Activated CD4-positive, alpha-beta T cell treated with anti-CD3 and anti-CD28 coated beads, Interleukin-10, Interleukin-2, amounts not matched to agents 100 ng/mL and 50 ng/mL, durations not matched to agents 16 hours and 8 hours (primary cell): ENCODE measurements around the gene SLC39A13.

ENCODE experiments used
- DNase-seq: peaks from one replicate; pipeline ENCODE4 v3.0.0-alpha.2; 2020

Gene SLC39A13

DNA sequence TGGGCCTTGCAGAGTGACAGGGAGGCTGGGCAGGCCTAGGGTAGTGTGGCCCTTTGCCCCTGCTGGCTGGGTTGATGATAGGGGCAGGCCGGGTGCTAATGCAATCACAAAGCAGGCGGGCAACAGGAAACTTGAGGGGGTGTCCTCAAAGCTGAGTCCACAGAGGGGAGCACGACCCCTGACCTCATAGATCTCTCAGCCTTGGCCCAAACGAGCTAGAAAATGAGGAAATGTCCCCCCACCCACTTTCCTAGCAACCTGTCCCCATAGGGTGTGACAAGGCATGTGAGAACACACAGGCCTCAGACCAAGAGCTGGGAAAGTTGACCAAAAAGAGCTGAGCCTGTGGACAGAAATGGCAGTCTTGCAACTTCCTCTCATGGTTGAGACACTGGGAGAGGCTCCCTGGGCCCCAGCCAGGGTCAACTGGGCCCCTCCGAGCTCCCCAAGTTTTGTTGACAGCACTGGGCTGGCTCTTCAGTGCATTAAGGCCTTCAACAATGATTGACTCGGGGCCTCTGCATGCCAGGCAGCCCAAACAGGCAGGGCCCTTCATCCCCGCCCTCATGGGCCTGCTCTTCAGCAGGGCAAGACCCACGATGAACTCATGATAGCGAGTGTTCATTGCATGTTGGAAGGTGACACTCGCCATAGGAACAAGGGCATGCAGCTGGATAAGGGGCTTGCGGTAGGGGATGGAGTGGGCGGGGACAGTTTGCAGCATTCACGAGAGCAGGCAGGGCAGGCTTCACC is 20.3 kb upstream of the SLC39A13 start:
- DNase-seq = no peak

DNA sequence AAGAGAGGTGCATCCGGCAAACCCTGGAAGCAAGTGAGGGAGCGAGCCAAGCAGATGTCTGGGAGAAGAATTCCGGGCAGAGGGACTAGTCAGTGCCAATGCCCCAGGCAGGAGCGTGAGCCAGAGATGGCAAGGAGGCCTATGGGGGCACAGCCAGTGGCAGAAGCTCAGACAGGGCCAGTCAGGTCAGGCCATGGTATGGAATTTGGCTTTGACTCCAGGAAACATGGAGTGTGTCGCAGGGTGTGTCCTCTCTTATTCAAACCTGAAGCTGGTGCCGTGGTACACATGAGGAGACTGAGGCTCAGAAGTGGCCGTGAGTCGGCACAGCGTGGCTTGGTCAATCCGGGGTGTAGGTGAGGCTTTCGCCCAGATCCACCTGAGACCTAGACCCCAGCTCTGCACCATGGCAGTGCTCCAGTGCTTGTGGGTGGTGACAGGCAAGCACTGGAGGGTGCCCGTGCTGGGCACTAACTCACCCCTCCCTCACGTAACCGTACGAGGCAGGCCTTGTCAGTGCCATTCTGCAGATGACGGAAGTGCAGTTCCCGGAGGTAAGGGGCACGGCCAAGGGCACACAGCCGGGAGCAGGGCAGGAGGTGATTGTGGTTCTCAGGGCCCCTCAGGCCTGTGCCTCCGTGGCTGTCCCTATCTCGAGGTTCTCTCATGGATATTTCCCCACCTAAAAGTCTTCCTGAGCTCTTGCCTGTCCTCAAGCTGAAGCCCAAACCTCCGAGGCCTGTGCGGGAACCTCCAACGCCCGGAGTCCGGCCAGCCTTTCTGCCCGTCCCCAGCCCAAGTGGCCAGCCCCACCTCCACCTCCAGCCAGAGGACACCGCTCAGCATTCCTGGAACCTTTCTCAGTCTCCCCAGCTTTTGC is 19.5 kb upstream of the SLC39A13 start:
- DNase-seq = no peak

DNA sequence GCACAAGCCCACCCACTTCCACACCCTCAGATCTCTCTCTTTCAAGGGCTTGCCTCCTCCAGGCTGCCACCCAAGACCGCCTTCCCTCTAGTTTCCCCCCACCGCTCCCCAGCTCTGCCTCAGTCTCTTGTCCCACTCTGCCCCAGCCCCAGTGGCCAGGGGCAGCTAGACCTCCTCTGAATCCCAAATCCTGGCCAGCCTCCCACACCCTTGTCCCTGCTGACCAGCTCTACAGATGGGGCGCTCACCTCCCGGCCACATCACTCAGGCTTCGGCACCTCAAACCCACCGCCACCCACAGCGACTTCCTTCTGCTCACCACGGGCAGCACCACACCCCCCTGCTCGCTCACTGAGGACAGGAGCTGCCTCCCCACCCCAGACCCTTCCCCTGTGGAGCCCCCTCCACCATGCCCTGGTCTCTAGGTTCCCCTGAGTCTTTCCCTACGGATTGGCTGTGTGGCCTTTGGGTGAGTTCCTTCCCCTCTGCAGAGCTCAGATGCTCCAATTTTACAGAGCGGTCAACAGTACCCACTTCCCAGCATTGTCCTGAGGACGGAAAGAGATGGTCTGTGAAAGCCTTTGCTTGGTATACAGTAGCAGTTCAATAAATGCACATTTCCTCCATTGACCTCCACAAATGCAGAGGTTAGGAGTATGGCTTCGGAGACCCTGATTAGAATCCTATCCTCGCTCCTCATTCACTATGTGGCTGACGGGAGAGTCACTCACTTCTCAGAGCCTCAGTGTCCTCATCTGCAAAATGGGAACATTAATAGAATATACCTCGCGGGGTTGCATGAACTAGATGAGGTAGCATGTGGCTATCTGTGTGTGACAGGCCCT is 18.6 kb upstream of the SLC39A13 start:
- DNase-seq = no peak

DNA sequence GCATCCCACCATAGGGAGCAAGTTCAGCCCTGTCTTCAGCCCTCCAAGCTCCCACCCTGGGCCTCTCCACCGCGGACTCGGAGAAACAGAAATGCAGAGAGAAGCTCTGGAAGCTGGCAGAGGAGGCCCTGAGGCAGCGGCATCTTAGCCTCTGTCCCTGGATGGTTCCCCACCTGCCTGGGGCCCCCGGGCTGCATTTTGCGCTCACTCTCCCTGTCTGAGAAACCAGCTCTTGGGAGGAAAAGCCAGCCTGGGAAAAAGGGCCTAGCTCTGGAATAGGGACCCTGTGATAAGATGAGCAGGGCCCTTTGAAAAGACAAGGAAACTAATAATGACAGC is 18.0 kb upstream of the SLC39A13 start:
- no peak for DNase-seq

DNA sequence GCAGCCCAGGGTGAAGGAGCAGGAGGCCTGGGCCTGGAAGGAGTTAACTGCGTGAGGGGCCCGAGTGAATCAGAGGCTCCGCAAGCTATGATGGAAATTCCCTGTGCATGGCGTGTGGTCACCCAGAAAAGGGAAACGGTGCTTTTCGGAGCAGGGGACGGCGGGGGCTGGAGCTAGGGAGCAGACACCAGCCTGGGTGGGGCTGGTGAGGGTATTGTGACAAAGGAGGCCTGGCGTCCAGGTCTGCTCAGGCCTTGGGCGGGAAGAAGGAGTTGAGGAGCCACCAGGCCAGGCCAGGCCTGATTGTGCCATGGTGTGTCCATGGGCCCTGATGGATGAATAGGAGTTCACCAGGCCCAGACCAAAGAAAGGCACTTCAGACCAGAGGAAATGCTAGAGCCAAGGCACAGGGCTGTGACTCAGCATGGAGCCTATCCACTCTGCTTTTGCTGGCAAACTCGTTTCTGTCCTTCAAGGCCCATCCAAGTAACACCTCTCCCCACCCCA is 17.3 kb upstream of the SLC39A13 start:
- no peak for DNase-seq

DNA sequence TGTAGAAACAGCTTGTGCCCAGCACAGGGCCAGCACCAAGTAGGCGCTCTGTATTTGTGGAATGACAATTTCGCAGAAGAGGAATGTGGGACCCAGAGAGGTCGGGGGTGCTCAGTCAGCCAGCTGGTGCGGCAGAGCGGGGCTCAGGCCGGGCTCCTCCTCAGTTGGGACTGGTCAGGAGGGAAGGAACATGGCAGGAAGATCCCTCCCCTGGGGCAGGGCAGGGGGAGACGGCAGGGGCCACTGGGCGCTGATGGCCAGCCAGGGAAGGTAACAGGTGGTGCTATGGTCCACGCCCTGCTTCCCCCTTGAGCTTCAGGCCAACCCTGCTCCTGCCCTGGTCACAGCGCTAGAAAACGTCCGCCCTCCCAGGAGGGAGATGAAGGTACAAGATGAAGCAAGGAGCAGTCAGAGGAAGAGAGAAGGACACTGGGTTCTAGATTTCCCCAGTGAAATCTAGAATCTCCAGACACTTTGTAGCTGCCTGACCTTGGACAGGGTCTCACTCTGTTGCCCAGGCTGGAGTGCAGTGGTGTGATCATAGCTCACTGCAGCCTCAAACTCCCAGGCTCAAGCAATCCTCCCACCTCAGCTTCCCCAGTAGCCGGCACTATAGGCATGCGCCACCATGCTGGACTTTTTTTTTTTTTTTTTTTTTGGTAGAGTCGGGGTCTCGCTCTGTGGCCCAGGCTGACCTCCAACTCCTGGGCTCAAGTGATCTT is 16.5 kb upstream of the SLC39A13 start:
- DNase-seq = no peak

DNA sequence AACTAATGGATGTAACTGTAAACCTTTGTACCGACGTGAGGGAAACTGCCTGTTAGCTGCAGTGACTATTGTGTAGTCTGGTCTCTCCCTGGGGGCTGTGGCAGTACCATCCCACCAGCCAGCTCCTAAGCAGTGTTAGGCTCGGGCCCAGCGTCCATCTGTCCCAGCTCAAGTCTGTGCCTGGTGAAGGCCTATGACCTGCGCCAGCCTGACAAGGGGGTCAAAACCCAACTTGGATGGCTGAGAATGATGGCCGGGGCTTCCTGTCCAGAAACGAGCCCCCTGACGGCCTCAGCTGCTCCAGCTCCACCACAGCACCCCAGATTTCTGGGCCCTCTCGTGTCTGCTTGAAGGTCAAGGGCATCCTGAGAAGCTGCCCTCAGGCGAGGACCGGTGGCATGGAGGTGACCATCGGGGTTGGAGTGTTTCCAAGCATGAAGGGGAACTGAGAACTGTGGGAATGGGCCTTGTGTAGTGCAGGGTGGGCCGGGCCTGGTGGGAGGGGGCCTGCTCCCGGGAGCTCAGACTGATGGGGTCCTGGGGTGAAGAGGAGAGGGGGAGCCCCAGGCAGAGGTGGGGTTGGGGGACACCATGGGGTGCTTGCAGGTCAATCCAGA is 15.7 kb upstream of the SLC39A13 start:
- DNase-seq = no peak

DNA sequence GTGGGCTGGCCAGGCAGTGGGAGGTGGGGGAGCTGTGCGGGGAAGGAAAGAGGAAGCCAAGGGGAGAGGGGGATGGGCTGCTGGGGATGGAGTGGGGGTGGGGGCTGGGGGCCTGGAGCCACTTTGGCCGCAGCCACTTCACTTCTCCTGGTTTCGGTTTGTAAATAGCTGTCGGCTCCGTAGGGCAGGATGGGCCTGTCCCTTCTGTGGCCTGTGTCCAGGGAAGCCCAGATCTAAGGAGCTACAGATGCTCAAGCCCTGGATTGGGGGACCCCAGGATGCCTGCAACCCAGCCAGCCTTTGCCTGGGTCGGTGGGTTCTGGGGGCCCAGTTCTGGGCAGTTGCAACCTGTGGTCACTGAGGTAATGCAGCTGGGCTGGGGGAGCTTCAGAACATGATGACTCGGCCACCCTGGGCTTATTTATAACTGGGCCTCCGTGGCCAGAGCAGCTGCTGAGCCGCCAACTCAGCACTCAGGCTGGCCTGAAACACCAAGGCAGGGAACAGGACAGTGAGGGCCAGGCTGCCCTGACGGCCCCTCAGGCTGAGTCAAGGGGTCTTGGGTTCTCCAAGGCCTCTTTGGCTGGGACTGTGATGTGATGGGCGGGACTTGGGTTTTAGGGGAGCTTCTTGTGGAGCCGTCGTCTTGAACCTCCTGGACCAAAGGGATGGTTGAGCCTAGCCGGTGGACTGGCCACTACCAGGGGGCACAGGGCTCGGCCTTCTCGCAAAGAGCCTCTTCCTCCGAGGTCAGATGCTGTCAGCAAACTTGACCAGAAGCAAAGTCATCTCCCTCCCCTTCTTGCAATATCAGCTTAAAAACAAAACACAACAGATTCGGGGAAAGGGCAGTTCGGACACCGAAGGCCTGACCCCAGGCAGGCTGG is 15.0 kb upstream of the SLC39A13 start:
- DNase-seq = no peak

DNA sequence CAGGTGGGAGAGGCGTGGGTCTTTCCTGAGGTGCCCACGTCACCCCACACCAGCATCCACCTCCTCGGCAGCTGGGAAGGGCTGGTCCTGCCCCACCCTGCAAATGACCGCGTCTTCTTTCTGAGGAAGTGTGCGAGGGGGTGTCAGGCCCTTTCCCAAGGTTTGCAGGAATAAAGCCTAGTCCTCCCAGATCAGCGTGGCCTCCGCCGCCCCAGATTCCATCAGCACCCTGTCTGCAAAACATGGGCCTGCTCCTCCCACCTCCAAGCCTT is 14.4 kb upstream of the SLC39A13 start:
- DNase-seq = no peak

DNA sequence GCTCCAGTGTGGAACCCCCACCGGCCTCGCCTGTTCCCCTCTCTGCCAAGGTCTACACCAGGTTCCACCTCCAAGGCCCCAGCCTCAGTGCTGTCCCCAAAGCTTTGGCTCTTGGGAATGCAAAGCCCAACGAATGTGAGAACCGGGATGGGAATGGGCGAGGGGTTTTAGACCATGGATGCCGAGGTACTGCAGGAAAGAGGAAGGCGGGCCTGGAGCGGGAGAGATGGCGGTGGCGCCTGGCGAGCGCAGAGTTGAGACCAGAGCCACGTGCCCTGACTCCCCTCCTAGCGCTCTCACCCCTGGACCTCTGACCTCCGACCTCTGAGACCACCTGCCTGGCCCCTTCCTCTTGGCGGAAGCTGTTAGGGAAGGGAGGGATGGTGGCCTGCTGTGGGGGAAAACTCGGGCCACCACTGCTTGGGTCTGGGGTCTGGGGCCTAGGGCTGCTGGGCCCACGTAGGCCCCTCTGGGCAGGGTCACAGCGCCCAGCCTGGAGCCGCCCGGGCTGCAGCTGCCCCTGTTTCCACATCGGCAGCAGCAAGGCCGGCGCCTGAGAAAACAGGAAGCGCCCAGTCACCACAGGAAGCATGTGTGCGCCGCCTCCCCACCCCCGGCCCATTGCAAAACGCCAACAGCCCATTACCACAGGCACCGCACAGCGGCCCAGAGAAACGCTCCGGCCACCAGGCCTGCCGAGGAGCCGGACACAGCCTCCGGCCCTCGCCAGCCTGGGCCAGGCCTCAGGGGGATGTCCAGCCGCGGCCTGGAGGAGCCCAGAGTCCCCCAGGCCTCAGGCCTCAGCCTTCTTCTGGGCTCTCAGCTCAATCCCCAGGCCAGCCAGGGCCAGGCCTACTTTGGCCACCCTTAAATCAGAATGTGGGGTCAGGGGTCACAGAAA is 13.8 kb upstream of the SLC39A13 start:
- peak; percentile 81 for DNase-seq

DNA sequence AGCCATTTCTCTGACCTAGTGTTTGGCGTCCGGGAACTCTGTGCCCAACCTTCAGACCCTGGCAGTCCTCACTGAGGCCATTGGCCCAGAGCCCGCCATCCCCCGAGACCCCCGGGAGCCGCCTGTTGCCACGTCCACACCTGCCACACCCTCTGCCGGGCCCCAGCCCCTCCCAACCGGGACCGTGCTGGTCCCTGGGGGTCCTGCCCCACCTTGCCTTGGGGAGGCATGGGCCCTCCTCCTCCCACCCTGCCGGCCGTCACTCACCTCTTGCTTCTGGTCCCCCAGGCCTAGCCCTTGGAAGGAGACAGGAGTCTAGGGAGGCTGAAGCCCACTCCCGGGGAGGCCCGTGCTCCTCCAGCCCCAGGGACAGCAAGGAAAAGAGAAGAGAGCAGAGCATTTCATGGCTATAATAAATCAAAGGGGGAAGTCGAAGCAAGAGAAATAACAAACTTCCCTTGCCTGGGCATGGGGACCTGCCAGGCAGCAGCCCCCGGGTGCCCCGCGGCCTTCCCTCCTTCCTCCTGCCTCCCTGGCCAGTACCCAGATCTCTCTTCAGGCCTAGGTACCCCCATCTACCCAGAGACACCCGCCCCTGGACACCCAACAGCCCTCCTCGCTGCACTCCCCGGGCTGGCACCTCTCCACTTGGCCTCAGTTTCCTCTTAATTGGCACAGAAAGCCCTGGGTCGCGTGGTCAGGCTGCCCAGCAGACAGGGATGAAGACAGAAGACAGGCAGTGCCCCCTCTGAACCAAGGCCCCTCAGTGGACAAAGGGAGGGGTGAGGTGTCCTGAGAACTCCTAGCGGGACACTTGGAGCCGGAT is 13.0 kb upstream of the SLC39A13 start:
- no peak for DNase-seq

DNA sequence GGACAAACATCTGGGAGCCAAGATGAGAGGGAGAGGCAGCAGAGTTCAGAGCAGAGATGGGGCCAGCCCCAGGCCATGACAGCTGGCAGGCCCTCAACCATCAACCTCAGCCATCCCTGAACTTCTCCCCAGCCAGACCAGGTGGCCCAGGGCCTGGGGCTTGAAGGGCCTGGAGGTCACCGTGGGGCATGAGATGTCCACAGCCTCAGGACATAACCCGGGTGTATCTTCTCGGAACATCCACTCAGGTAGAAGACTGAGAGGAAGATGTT is 12.4 kb upstream of the SLC39A13 start:
- DNase-seq = no peak

DNA sequence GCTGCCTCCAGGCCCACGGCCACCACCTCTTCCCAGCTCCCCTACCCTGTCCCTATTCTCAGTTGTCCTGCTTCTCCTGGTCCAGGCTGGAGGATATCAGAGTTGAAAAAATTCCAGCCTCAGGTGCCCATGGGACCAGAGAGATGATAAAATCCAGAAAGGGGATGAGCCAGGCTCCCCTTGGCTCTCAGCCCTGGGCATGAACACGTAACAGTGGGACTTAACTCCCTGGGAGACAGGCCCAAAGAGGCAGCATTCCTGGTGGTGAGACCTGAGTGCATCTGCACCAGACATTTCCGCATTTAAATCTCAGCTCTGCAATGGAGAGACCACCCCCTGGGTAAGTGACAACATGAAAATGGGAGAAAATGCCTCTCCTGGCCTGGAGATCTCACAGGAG is 10.4 kb upstream of the SLC39A13 start:
- DNase-seq = no peak

DNA sequence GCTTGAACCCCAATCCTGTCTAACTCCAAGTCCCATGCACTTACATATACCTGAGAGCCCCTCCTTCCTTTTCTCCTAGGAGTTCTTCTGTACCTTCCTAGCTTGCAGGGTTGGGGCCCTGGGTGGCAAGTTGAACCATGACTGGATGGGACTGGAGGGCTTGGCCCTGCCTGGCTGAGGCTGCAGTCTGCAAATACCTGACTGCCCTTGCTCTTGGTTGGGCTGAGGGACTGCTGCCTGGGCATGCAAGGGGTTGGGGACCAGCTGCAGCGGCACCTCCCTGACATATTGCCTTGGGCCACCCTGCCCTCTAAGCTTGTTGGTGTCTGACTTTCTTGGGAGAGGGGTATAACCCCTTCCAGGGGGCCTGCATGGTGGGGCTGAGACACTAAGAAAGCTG is 9.8 kb upstream of the SLC39A13 start:
- no peak for DNase-seq

DNA sequence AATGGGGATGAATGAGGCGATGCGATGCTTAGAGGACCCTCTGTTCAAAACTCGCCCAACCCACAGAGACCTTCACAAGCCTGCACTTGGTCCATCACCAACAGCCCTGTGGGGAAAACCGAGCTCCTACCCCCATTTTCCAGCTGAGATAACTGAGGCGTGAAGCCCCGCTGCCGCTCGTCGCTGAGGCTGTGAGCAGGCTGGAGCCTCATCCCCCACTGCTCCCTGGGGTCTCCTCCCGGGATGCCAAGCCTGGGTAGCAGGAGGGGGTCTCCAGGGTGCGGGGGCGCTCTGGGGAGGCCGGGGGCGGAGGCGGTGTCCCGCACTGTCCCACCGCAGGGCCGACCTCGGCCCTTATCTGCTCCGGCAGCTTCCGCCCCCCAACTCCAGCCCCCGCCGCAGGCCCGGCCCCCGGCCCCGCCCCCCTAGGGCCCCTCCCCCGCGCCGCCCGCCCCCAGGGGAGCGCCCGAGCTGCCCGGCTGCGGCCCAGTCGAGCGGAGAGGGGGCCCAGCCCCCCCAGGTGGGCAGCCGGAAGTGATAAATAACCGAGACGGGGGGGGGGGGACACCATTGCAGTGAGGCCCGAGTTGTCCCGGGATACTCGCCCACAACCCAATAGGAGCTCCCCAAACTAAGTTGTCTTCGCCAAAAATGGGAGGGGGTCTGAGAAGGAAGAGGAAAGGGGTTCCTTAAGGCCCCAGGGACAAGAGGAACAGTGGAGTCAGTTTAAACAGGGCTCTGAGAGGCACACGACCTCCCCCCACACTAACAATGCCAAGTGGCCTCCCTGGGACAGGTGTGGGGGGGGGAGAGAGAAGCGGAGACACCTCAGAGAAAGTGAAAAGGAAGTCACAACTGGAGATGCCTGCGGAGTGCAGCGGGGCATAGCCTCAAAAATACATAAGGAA is 8.3 kb upstream of the SLC39A13 start:
- DNase-seq = peak; percentile 27

DNA sequence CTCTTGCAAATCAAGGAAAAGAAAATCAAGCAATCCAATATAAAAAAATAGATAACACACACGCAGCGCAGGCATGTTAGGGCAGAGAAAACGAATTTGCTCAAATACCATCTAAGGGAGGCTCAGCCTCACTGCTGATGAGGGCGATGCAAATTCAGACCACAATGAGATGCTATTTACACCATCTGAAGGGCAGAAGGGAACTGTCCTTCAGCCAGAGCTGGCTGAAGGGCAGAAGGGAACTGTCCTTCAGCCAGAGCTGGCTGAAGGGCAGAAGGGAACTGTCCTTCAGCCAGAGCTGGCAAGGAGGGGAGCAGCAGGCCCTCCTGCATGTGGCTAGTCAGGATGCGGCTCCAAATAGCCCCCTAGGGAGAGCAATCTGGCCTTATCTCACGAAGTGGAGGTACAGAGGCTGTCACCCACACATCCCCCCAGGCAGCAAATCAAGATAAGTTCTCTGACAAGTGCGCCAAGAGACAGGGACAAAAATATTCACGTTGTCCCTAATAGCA is 7.6 kb upstream of the SLC39A13 start:
- DNase-seq = no peak

DNA sequence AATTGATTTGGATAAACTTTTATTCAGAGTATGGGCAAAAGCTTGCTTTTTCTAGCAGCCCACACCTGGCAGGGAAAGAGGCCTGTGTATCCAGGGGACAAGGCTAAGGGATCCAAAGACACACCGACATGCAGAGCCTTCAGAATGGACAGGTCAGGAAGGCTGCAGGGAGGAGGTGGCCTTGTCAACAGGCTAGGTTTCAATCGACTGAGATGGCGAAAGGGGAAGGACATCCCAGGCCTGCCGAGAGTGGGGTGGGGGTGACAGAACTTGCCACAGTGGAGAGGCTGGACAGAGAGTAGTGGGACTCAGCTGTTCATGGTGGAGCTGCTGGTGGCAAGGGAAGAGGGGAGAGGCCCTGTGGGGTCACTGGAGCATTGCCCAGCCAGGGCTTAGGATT is 5.3 kb upstream of the SLC39A13 start:
- DNase-seq = no peak

DNA sequence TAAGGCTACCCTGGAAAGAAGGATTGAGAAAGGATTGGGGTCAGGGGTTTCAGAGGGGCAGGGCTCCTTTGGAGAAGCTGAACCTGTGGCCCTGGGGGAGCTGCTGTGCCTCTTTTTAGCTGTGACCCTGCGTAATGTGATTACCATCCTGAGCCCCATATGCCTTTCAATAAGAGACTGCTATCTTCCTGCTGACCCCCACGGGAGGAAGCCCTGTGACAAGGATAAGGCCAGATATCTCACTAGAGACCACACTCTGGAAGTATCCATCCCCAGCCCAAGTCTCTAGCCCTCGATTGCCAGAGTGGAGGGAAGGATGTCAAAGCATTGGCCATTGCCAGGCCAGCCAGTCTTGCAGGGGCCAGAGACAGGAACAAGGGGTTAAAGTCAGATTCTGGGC is 4.8 kb upstream of the SLC39A13 start:
- no peak for DNase-seq
